ENCODE data around the gene PSKH1.
A peak's percentile ranks its signal among the peaks of the same experiment; 100 is the strongest.

PSKH1 gene

DNA sequence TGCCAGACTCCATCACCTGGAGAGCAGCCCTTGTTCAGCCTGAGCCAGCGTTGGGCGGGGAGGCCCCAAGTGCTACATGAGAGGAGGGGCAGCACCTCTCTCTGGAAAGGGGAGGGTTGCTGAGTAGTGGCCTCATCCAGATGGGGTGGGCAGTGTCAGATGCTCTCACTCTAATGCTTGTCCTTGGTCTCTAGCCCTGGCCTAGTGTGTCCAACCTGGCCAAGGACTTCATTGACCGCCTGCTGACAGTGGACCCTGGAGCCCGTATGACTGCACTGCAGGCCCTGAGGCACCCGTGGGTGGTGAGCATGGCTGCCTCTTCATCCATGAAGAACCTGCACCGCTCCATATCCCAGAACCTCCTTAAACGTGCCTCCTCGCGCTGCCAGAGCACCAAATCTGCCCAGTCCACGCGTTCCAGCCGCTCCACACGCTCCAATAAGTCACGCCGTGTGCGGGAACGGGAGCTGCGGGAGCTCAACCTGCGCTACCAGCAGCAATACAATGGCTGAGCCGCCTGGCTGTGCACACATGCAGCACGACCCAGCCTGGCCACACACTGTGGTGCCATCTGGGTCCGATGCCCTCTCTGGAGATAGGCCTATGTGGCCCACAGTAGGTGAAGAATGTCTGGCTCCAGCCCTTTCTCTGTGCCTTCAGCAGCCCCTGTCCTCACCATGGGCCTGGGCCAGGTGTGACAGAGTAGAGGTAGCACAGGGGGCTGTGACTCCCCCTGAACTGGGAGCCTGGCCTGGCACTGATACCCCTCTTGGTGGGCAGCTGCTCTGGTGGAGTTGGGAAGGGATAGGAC is 34.3 kb downstream of the PSKH1 start:
- no peak overlapping the region for H3K9ac ChIP-seq (ENCODE audit: low read depth, low read length)

DNA sequence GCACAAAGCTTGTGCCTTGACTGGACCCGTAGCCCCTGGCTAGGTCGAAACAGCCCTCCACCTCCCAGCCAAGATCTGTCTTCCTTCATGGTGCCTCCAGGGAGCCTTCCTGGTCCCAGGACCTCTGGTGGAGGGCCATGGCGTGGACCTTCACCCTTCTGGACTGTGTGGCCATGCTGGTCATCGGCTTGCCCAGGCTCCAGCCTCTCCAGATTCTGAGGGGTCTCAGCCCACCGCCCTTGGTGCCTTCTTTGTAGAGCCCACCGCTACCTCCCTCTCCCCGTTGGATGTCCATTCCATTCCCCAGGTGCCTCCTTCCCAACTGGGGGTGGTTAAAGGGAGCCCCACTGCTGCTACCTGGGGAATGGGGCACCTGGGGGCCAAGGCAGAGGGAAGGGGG is 35.1 kb downstream of the PSKH1 start:
- Histone ChIP-seq H3K27ac (ENCODE audit: low read depth, low read length) (no peak overlapping the region), H3K9ac (ENCODE audit: low read depth, low read length) (no peak overlapping the region), H3K27me3 (ENCODE audit: control insufficient read depth, insufficient read depth, low read length) (no peaks in the 10 kb centered on the region), H3K4me1 (ENCODE audit: control insufficient read depth, insufficient read depth, low read length) (no peaks in the 10 kb centered on the region; the same call in 1 of the 2 replicates), H3K9me3 (ENCODE audit: control insufficient read depth, insufficient read depth, low read length) (no peaks in the 10 kb centered on the region), H3K4me3 (ENCODE audit: low read depth, low read length) (no peak overlapping the region), H3K36me3 (ENCODE audit: control insufficient read depth, insufficient read depth, low read length) (peaks cover 28% of the 10 kb centered on the region)

More for the DNA sequence above, 34.3 kb downstream of the PSKH1 start:
- no peaks in the 10 kb centered on the region; the same call in 1 of the 2 replicates for H3K4me1 ChIP-seq (ENCODE audit: control insufficient read depth, insufficient read depth, low read length)
- H3K4me3 ChIP-seq (ENCODE audit: low read depth, low read length) = no peak overlapping the region
- no peaks in the 10 kb centered on the region for H3K27me3 ChIP-seq (ENCODE audit: control insufficient read depth, insufficient read depth, low read length)
- H3K9me3 ChIP-seq (ENCODE audit: control insufficient read depth, insufficient read depth, low read length) = no peaks in the 10 kb centered on the region
- peaks cover 28% of the 10 kb centered on the region for H3K36me3 ChIP-seq (ENCODE audit: control insufficient read depth, insufficient read depth, low read length)
- H3K27ac ChIP-seq (ENCODE audit: low read depth, low read length) = no peak overlapping the region

DNA sequence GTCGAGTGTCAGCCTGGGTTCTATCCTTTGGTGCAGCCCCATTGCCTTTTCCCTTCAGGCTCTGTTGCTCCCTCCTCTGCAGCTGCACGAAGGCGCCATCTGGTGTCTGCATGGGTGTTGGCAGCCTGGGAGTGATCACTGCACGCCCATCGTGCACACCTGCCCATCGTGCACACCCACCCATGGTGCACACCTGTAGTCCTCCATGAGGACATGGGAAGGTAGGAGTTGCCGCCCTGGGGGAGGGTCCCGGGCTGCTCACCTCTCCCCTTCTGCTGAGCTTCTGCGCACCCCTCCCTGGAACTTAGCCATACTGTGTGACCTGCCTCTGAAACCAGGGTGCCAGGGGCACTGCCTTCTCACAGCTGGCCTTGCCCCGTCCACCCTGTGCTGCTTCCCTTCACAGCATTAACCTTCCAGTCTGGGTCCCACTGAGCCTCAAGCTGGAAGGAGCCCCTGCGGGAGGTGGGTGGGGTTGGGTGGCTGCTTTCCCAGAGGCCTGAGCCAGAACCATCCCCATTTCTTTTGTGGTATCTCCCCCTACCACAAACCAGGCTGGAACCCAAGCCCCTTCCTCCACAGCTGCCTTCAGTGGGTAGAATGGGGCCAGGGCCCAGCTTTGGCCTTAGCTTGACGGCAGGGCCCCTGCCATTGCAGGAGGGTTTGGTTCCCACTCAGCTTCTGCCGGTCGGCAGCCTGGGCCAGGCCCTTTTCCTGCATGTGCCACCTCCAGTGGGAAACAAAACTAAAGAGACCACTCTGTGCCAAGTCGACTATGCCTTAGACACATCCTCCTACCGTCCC is 35.7 kb downstream of the PSKH1 start:
- Histone ChIP-seq H3K27me3 (ENCODE audit: control insufficient read depth, insufficient read depth, low read length) (no peaks in the 10 kb centered on the region), H3K4me1 (ENCODE audit: control insufficient read depth, insufficient read depth, low read length) (no peaks in the 10 kb centered on the region; the same call in 1 of the 2 replicates), H3K9me3 (ENCODE audit: control insufficient read depth, insufficient read depth, low read length) (no peaks in the 10 kb centered on the region), H3K27ac (ENCODE audit: low read depth, low read length) (no peak overlapping the region), H3K9ac (ENCODE audit: low read depth, low read length) (no peak overlapping the region), H3K36me3 (ENCODE audit: control insufficient read depth, insufficient read depth, low read length) (peaks cover 23% of the 10 kb centered on the region), H3K4me3 (ENCODE audit: low read depth, low read length) (no peak overlapping the region)

DNA sequence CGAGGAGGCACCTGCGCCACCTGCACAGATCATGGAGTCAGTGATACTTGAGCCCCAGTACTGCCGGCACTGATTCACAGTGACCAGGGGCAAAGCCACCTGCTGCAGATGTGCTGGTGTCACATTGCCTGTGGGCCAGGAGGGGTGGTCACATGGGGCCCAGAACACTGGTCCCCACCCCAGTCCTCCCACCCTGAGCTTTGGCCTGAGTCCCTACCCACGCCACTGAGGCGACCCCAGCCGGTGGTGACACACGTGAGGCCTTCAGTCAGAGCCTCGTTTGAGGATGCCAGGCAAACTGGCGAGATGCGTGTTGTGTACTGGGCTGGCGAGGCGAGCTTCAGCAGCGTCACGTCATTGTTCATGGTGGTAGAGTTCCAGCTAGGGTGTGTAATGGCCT is 37.1 kb downstream of the PSKH1 start:
- H3K4me1 ChIP-seq (ENCODE audit: control insufficient read depth, insufficient read depth, low read length) = peaks cover 4% of the 10 kb centered on the region; the same call in 1 of the 2 replicates
- no peaks in the 10 kb centered on the region for H3K27me3 ChIP-seq (ENCODE audit: control insufficient read depth, insufficient read depth, low read length)
- H3K9me3 ChIP-seq (ENCODE audit: control insufficient read depth, insufficient read depth, low read length) = no peaks in the 10 kb centered on the region
- H3K36me3 ChIP-seq (ENCODE audit: control insufficient read depth, insufficient read depth, low read length) = peaks cover 23% of the 10 kb centered on the region
- H3K27ac ChIP-seq (ENCODE audit: low read depth, low read length) = no peak overlapping the region
- H3K9ac ChIP-seq (ENCODE audit: low read depth, low read length) = no peak overlapping the region
- H3K4me3 ChIP-seq (ENCODE audit: low read depth, low read length) = no peak overlapping the region

DNA sequence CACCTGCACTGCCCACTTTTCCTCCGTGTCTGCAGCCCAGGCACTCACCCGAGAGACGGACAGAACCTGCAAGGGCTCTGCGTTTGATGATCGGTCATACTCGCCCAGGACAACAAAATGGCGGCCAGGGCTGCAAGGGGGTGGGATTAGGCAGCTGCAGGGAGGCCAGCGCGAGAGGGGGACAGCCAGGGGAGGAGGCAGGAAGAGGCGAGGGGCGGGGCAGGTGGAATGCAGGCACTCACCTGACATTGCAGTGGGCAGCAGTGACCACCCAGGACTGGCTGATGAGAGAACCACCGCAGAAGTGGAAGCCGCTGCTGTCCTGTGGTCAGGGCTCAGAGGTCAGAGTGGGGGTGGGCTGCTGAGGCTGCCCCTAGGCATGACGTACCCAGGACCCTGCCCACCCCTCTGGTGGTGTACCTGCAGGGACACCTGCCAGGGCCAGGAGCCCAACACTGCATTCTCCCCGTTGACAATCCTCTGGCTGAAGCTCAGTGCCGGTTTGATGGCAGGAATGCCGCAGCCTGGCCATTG is 37.7 kb downstream of the PSKH1 start:
- Histone ChIP-seq H3K9ac (ENCODE audit: low read depth, low read length) (no peak overlapping the region), H3K36me3 (ENCODE audit: control insufficient read depth, insufficient read depth, low read length) (peaks cover 23% of the 10 kb centered on the region), H3K4me3 (ENCODE audit: low read depth, low read length) (no peak overlapping the region), H3K4me1 (ENCODE audit: control insufficient read depth, insufficient read depth, low read length) (peaks cover 4% of the 10 kb centered on the region; the same call in 1 of the 2 replicates), H3K9me3 (ENCODE audit: control insufficient read depth, insufficient read depth, low read length) (no peaks in the 10 kb centered on the region), H3K27ac (ENCODE audit: low read depth, low read length) (no peak overlapping the region), H3K27me3 (ENCODE audit: control insufficient read depth, insufficient read depth, low read length) (no peaks in the 10 kb centered on the region)

DNA sequence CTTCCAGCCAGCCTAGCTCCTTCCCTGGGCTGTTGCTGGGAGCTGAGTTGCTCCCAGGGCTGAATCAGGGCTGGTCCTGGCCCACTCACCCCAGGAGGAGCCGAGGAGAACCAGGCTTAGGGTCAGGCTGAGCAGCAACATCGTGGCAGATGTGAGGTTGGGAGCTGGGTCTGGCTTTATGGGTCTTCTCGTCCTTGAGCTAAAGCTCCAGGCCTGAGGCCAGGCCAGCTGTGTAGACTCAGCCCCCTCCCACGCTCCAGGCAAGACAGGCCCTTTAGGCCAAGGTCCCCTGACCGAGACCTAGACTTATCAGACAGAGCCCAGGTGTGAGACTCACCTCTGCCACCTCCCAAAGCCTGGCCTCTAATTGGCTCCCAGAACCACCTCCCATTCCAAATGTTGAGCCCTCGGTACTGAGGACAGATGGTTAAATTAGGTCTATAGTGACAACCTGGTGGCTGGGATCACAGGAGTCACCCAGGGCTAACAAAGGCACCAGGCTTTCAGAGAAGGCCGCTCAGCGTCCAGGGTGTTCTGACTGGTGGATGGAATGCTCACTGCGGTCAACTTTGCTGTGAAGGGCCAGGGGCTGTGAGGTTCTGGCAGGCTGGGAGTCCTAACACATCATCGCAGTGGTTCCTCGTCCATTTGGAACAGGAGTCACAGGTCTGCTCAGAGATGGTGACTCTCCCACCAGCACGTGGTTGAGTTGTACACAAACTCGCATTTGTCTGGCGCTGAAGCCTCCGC is 38.8 kb downstream of the PSKH1 start, which contains the start of gene CTRL:
Gene CTRL, minus strand, starts transcription at position 151 of the 750 bp plus-strand sequence. Its CDS starts 10 bp downstream, at position 141.
- no peak within 1 kb of the TSS for H3K27ac ChIP-seq (ENCODE audit: low read depth, low read length)
- no peak within 1 kb of the TSS for H3K4me3 ChIP-seq (ENCODE audit: low read depth, low read length)
- no peak within 1 kb of the TSS for H3K9ac ChIP-seq (ENCODE audit: low read depth, low read length)
- H3K4me1 ChIP-seq (ENCODE audit: control insufficient read depth, insufficient read depth, low read length) = peaks cover 6% of the 10 kb centered on the region
- no peaks in the 10 kb centered on the region for H3K9me3 ChIP-seq (ENCODE audit: control insufficient read depth, insufficient read depth, low read length)
- peaks cover 23% of the 10 kb centered on the region for H3K36me3 ChIP-seq (ENCODE audit: control insufficient read depth, insufficient read depth, low read length)
- H3K27me3 ChIP-seq (ENCODE audit: control insufficient read depth, insufficient read depth, low read length) = no peaks in the 10 kb centered on the region

DNA sequence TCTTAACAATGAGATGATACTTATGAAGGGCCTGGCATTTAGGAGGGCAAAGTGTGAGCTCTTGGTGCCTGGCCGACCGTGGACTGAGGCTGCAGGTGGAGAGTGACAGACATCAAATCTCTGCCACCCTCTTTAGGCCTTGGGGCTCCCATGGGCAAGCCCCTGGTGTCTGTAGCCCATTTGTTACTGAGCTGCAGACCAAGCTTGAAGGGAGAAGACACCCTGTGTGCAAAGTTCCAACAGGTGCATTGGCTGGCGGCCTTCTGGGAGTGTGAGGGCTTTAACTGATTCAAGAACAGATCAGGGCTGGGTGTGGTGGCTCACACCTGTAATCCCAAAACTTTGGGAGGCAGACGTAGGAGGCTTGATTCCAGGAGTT is 39.4 kb downstream of the PSKH1 start:
- no peak overlapping the region for H3K9ac ChIP-seq (ENCODE audit: low read depth, low read length)

DNA sequence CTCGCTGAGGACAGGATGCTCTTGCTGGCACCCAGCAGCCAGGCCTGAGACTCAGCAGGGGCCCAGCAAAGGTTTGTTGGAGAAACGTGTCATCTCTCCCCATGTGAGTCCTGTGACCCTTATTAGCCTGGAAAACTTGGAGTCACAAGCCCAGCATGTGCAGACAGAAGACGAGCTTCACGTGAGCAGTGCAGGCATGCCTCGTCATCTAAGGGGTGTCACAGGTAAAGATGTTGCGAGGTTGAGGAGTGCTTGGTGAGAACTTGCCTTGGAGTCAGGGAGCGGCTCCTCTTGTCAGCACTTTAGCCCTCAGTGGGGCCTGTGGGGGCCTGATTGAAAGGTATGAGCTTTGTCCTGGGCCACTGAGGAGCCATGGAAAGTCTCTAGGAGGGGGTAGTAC is 40.8 kb downstream of the PSKH1 start:
- Histone ChIP-seq H3K4me3 (ENCODE audit: low read depth, low read length) (0 out of 2 replicates have a peak overlapping the region, but pooled peaks have one; percentile 99), H3K36me3 (ENCODE audit: control insufficient read depth, insufficient read depth, low read length) (peaks cover 13% of the 10 kb centered on the region; the same call in 1 of the 2 replicates), H3K4me1 (ENCODE audit: control insufficient read depth, insufficient read depth, low read length) (peaks cover 11% of the 10 kb centered on the region), H3K27me3 (ENCODE audit: control insufficient read depth, insufficient read depth, low read length) (no peaks in the 10 kb centered on the region), H3K9me3 (ENCODE audit: control insufficient read depth, insufficient read depth, low read length) (no peaks in the 10 kb centered on the region), H3K27ac (ENCODE audit: low read depth, low read length) (no peak overlapping the region), H3K9ac (ENCODE audit: low read depth, low read length) (no peak overlapping the region)

More for the DNA sequence above, 39.4 kb downstream of the PSKH1 start:
- H3K27me3 ChIP-seq (ENCODE audit: control insufficient read depth, insufficient read depth, low read length) = no peaks in the 10 kb centered on the region
- no peak overlapping the region for H3K27ac ChIP-seq (ENCODE audit: low read depth, low read length)
- peaks cover 20% of the 10 kb centered on the region for H3K36me3 ChIP-seq (ENCODE audit: control insufficient read depth, insufficient read depth, low read length)
- H3K9me3 ChIP-seq (ENCODE audit: control insufficient read depth, insufficient read depth, low read length) = no peaks in the 10 kb centered on the region
- no peak overlapping the region for H3K4me3 ChIP-seq (ENCODE audit: low read depth, low read length)
- H3K4me1 ChIP-seq (ENCODE audit: control insufficient read depth, insufficient read depth, low read length) = peaks cover 11% of the 10 kb centered on the region

DNA sequence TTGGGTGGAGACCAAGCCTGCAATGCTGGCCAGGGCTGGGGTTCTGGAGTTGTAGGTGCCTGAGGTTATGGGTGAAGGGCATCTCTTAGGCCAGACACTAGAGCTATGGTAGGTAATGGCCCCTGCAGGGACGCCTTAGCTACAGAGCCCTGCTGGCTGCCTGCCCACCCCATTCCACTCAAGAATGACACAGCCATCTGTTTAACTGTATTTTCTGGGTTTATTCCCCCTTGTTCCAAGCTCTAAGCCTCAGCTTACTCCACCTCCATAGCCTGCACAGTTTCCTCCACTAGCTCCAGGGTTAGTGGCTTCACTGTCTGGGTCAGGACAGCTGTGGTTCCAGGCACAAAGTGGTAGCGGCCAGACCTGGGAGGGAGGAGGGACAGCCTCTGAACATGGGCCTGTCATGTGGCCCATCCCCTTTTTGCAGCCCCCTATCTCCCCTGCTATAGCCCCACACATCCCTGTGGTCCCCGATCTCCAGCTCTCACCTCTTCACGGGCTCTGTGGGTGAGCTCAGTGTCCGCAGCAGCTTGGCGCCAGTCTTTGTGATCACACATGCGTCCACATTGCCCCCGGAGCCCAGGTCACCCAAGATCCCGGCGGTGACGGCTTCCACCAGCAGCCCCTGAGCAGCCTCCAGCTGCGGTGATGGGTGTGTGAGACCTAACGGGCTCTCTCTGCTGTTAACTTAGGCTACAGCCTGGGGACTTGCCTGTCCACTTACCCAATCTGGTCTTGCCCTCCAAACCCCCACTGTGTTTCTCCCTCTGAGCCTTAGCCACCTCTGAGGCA is 41.4 kb downstream of the PSKH1 start:
- Histone ChIP-seq H3K36me3 (ENCODE audit: control insufficient read depth, insufficient read depth, low read length) (peaks cover 6% of the 10 kb centered on the region; the same call in 1 of the 2 replicates), H3K27me3 (ENCODE audit: control insufficient read depth, insufficient read depth, low read length) (no peaks in the 10 kb centered on the region), H3K9me3 (ENCODE audit: control insufficient read depth, insufficient read depth, low read length) (no peaks in the 10 kb centered on the region), H3K4me3 (ENCODE audit: low read depth, low read length) (peak overlapping the region; percentile 99), H3K9ac (ENCODE audit: low read depth, low read length) (0 out of 2 replicates have a peak overlapping the region, but pooled peaks have one; percentile 74), H3K27ac (ENCODE audit: low read depth, low read length) (no peak overlapping the region), H3K4me1 (ENCODE audit: control insufficient read depth, insufficient read depth, low read length) (peaks cover 11% of the 10 kb centered on the region)

DNA sequence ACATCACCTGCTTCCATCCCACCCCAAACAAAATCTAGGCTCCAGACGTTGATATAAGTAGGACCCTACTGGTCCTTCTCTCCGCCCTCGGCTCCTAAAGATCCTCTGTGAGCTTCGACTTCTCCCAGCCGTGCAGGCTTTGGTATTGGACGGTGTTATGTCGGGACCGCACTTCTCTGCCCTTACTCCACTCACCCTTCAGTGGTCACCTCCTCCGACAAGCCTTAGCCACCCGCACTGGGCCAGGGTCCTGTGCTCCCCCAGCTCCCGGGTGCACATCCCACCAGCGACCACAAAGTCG is 42.0 kb downstream of the PSKH1 start:
- no peak overlapping the region for H3K27ac ChIP-seq (ENCODE audit: low read depth, low read length)

More for the DNA sequence above, 42.0 kb downstream of the PSKH1 start:
- Histone ChIP-seq H3K27me3 (ENCODE audit: control insufficient read depth, insufficient read depth, low read length) (no peaks in the 10 kb centered on the region), H3K9ac (ENCODE audit: low read depth, low read length) (peak overlapping the region; percentile 74), H3K36me3 (ENCODE audit: control insufficient read depth, insufficient read depth, low read length) (peaks cover 3% of the 10 kb centered on the region; the same call in 1 of the 2 replicates), H3K4me3 (ENCODE audit: low read depth, low read length) (peak overlapping the region; percentile 99), H3K9me3 (ENCODE audit: control insufficient read depth, insufficient read depth, low read length) (no peaks in the 10 kb centered on the region), H3K4me1 (ENCODE audit: control insufficient read depth, insufficient read depth, low read length) (peaks cover 11% of the 10 kb centered on the region)

Data from HUES48 (cell line).